C1 segment of cervical spinal cord (tissue), 14 donors: ENCODE data around the gene LATS2.
"Not testable (repeated sequence)": the region's sequence is repeated elsewhere in the genome, so short reads cannot be mapped to it uniquely, and the experiment has no call there.

ENCODE experiments used
- DNase-seq, 14 donors: peaks; one replicate each; lab custom pipeline; 2025; lab: John Stamatoyannopoulos, UW

The LATS2 gene

GRCh38 chr13:20968745-20969144 lies 92.6 kb downstream of the LATS2 start:
- no peak for DNase-seq

GRCh38 chr13:20967340-20967739 lies 94.0 kb downstream of the LATS2 start:
- no peak for DNase-seq

- no peak for DNase-seq
These were observed 96.5 kb downstream of the LATS2 start for GRCh38 chr13:20964904-20965303.

GRCh38 chr13:20961663-20962062 lies 99.7 kb downstream of the LATS2 start:
- DNase-seq: not testable (repeated sequence)

GRCh38 chr13:20960663-20961309 lies 100.6 kb downstream of the LATS2 start:
- no peak for DNase-seq

- DNase-seq: not testable (repeated sequence)
These were observed 104.3 kb downstream of the LATS2 start for GRCh38 chr13:20957049-20957620.

GRCh38 chr13:20955496-20955895 lies 105.9 kb downstream of the LATS2 start:
- no peak for DNase-seq

GRCh38 chr13:20953245-20953931 lies 108.0 kb downstream of the LATS2 start:
- no peak for DNase-seq

- no peak for DNase-seq
These were observed 108.5 kb downstream of the LATS2 start for GRCh38 chr13:20952838-20953237.

- DNase-seq: not testable (repeated sequence)
These were observed 113.4 kb downstream of the LATS2 start for GRCh38 chr13:20948001-20948400.

GRCh38 chr13:20945952-20946383 lies 115.4 kb downstream of the LATS2 start:
- DNase-seq: peak in 1 of 14 donors; percentile 5

GRCh38 chr13:20942938-20943559 lies 118.3 kb downstream of the LATS2 start:
- DNase-seq: no peak

- DNase-seq: not testable (repeated sequence)
These were observed 120.9 kb downstream of the LATS2 start for GRCh38 chr13:20940511-20940910.

GRCh38 chr13:20940083-20940482 lies 121.3 kb downstream of the LATS2 start:
- DNase-seq: no peak

GRCh38 chr13:20939662-20940061 lies 121.7 kb downstream of the LATS2 start:
- DNase-seq: no peak

- no peak for DNase-seq
These were observed 123.1 kb downstream of the LATS2 start for GRCh38 chr13:20938302-20938701.

- DNase-seq: no peak
These were observed 133.7 kb downstream of the LATS2 start for GRCh38 chr13:20927596-20928257.

GRCh38 chr13:20925395-20925790 lies 136.0 kb downstream of the LATS2 start:
- DNase-seq: not testable (repeated sequence)

GRCh38 chr13:20924758-20925394 lies 136.5 kb downstream of the LATS2 start:
- peak in 8 of 14 donors; percentile 5 to 29 (median 22) for DNase-seq

- no peak for DNase-seq
These were observed 138.1 kb downstream of the LATS2 start for GRCh38 chr13:20923272-20923671.
